ENCODE data around the gene PVR. TPM values are rescaled to one million over a fixed set of nuclear protein-coding genes. Genes with fewer than 3 reads are reported as not detected.
A peak's percentile ranks its signal among the peaks of the same experiment; 100 is the strongest.

Gene PVR
- total and polyA plus RNA-seq, 12 donors = 28.7 to 57.8 (median 45.0) TPM

- WGBS, 4 donors = 59 to 86% (median 72%) methylated on average over 8 of the region's 8 CpGs
- no peak for TF ChIP-seq CTCF (IDR thresholded peaks at IDR 0.05)
- no peak for TF ChIP-seq POLR2A (IDR thresholded peaks at IDR 0.05)
- Histone ChIP-seq H3K4me1 (replicated peaks in 1 of 2) (peaks cover 27 to 37% of the 10 kb centered on the region in 2 donors), H3K27ac (no peak overlapping the region), H3K36me3 (replicated peaks in 1 of 2) (peaks cover 0 to 14% of the 10 kb centered on the region in 2 donors), H3K9me3 (replicated peaks in 1 of 3) (no peaks in the 10 kb centered on the region), H3K4me3 (no peak overlapping the region), H3K27me3 (no peaks in the 10 kb centered on the region)
- DNase-seq = no peak
- intact Hi-C loops (cut with DNase I) = no loop called here
These were observed 1.8 kb downstream of the PVR start for GRCh38 chr19:44645407-44646048.

GRCh38 chr19:44646049-44646416 lies 2.3 kb downstream of the PVR start:
- Histone ChIP-seq H3K9me3 (replicated peaks in 1 of 3) (no peaks in the 10 kb centered on the region), H3K4me3 (no peak overlapping the region), H3K4me1 (replicated peaks in 1 of 2) (peaks cover 27 to 37% of the 10 kb centered on the region in 2 donors), H3K27me3 (no peaks in the 10 kb centered on the region), H3K27ac (peak overlapping the region in 1 of 5 donors; percentile 20), H3K36me3 (replicated peaks in 1 of 2) (peaks cover 0 to 20% of the 10 kb centered on the region in 2 donors)
- no peak for DNase-seq
- intact Hi-C loops (cut with DNase I) = no loop called here
- 85 to 95% (median 90%) methylated on average over 3 of the region's 3 CpGs for WGBS, 4 donors
- TF ChIP-seq CTCF (IDR thresholded peaks at IDR 0.05) (no peak), POLR2A (IDR thresholded peaks at IDR 0.05) (no peak)

- peak overlapping the region in 4 of 5 donors; percentile 19 to 84 (median 66) for H3K27ac ChIP-seq
- 72 to 77% (median 76%) methylated on average over 20 to 31 of the region's 31 CpGs for WGBS, 4 donors
- TF ChIP-seq POLR2A (IDR thresholded peaks at IDR 0.05) (no peak), CTCF (IDR thresholded peaks at IDR 0.05) (no peak)
These were observed 3.4 kb downstream of the PVR start for GRCh38 chr19:44647144-44647543.

GRCh38 chr19:44648631-44649251 lies 5.0 kb downstream of the PVR start:
- Histone ChIP-seq H3K27ac (peak overlapping the region in 3 of 5 donors; percentile 65 to 84 (median 74)), H3K36me3 (replicated peaks in 1 of 2) (peaks cover 0 to 47% of the 10 kb centered on the region in 2 donors), H3K4me3 (no peak overlapping the region), H3K27me3 (no peaks in the 10 kb centered on the region), H3K4me1 (replicated peaks in 1 of 2) (peaks cover 23 to 37% of the 10 kb centered on the region in 2 donors), H3K9me3 (replicated peaks in 1 of 3) (no peaks in the 10 kb centered on the region)
- intact Hi-C loops (cut with DNase I) = no loop called here
- peak; percentile 75 to 90 (median 84) for DNase-seq
- WGBS, 4 donors = 48 to 62% (median 53%) methylated on average over 3 of the region's 3 CpGs
- TF ChIP-seq CTCF (IDR thresholded peaks at IDR 0.05) = no peak

More at GRCh38 chr19:44647144-44647543, 3.4 kb downstream of the PVR start:
- intact Hi-C loops (cut with DNase I) = no loop called here
- H3K4me1 ChIP-seq (replicated peaks in 1 of 2) = peaks cover 27 to 37% of the 10 kb centered on the region in 2 donors
- H3K9me3 ChIP-seq (replicated peaks in 1 of 3) = no peaks in the 10 kb centered on the region
- H3K36me3 ChIP-seq (replicated peaks in 1 of 2) = peaks cover 0 to 31% of the 10 kb centered on the region in 2 donors
- H3K4me3 ChIP-seq = no peak overlapping the region
- H3K27me3 ChIP-seq = no peaks in the 10 kb centered on the region
- no peak for DNase-seq

Measured in adrenal gland (tissue), 12 donors.